GM21737 (cell line): ENCODE data around the gene KLHL29.

Experiments used
- ATAC-seq: cut with Tn5 transposase; IDR thresholded peaks from one replicate; pipeline ENCODE4 v1.9.1; 2021; ENCODE audit warnings: mild to moderate bottlenecking, moderate library complexity; ENCODE audit not compliant: unreplicated experiment

KLHL29 gene

GRCh38 chr2:23467618-23468017 lies 82.6 kb downstream of the KLHL29 start:
- ATAC-seq, result no peak

GRCh38 chr2:23468474-23469141 lies 83.6 kb downstream of the KLHL29 start:
- ATAC-seq, result no peak

- ATAC-seq, result no peak
These were observed 84.2 kb downstream of the KLHL29 start for GRCh38 chr2:23469142-23469540.

GRCh38 chr2:23475036-23475435 lies 90.1 kb downstream of the KLHL29 start:
- no peak for ATAC-seq

GRCh38 chr2:23475473-23475872 lies 90.5 kb downstream of the KLHL29 start:
- ATAC-seq, result no peak

GRCh38 chr2:23476786-23477185 lies 91.8 kb downstream of the KLHL29 start:
- ATAC-seq, result no peak

- no peak for ATAC-seq
These were observed 92.4 kb downstream of the KLHL29 start for GRCh38 chr2:23477392-23477791.

GRCh38 chr2:23478087-23478932 lies 93.3 kb downstream of the KLHL29 start:
- no peak for ATAC-seq

- no peak for ATAC-seq
These were observed 94.1 kb downstream of the KLHL29 start for GRCh38 chr2:23478933-23479683.

- ATAC-seq, result no peak
These were observed 96.2 kb downstream of the KLHL29 start for GRCh38 chr2:23480957-23481797.

- no peak for ATAC-seq
These were observed 97.2 kb downstream of the KLHL29 start for GRCh38 chr2:23482188-23482587.

GRCh38 chr2:23482607-23483006 lies 97.6 kb downstream of the KLHL29 start:
- ATAC-seq, result no peak

GRCh38 chr2:23483791-23484190 lies 98.8 kb downstream of the KLHL29 start:
- ATAC-seq, result no peak

- no peak for ATAC-seq
These were observed 99.3 kb downstream of the KLHL29 start for GRCh38 chr2:23484275-23484674.

- no peak for ATAC-seq
These were observed 99.8 kb downstream of the KLHL29 start for GRCh38 chr2:23484767-23485166.

- ATAC-seq, result no peak
These were observed 100.3 kb downstream of the KLHL29 start for GRCh38 chr2:23485261-23485660.

- no peak for ATAC-seq
These were observed 101.1 kb downstream of the KLHL29 start for GRCh38 chr2:23485841-23486683.

- ATAC-seq, result no peak
These were observed 101.7 kb downstream of the KLHL29 start for GRCh38 chr2:23486684-23487075.

GRCh38 chr2:23487735-23488492 lies 102.9 kb downstream of the KLHL29 start:
- no peak for ATAC-seq
